Fibroblast of skin of left quadriceps (primary cell): ENCODE results near the gene LBHD1.
"Not testable (repeated sequence)": the region's sequence is repeated elsewhere in the genome, so short reads cannot be mapped to it uniquely, and the experiment has no call there.

Experiments
- DNase-seq, 2 experiments: peaks; one replicate each; pipeline ENCODE4 v3.0.0-alpha.2; 2013; ENCODE audit warnings: low read depth in 2 of 2

The LBHD1 gene

GRCh38 chr11:62664405-62665074, 7.5 kb downstream of the LBHD1 start:
- no peak for DNase-seq

GRCh38 chr11:62656796-62657429, 15.2 kb downstream of the LBHD1 start:
- no peak for DNase-seq

GRCh38 chr11:62654297-62654696, 17.8 kb downstream of the LBHD1 start:
- no peak for DNase-seq

- DNase-seq = no peak
These were observed 19.7 kb downstream of the LBHD1 start for GRCh38 chr11:62652161-62653006.

- not testable (repeated sequence) for DNase-seq
These were observed 21.8 kb downstream of the LBHD1 start for GRCh38 chr11:62650283-62650682.

- no peak for DNase-seq
These were observed 22.6 kb downstream of the LBHD1 start for GRCh38 chr11:62649486-62649885.

- no peak for DNase-seq
These were observed 23.1 kb downstream of the LBHD1 start for GRCh38 chr11:62648967-62649364.

GRCh38 chr11:62648185-62648966, 23.7 kb downstream of the LBHD1 start:
- no peak for DNase-seq

- DNase-seq = no peak
These were observed 24.5 kb downstream of the LBHD1 start for GRCh38 chr11:62647609-62648005.

- DNase-seq = no peak
These were observed 25.1 kb downstream of the LBHD1 start for GRCh38 chr11:62646825-62647608.

GRCh38 chr11:62645946-62646824, 25.9 kb downstream of the LBHD1 start, which contains the start of gene GANAB:
Gene GANAB (minus strand): TSS chr11:62646613. CDS start chr11:62646599, 14 bp downstream.
- peak; percentile 94 to 95 for DNase-seq

GRCh38 chr11:62645671-62645945, 26.5 kb downstream of the LBHD1 start:
- no peak for DNase-seq

- DNase-seq = no peak
These were observed 27.8 kb downstream of the LBHD1 start for GRCh38 chr11:62644220-62644619.

- DNase-seq = no peak
These were observed 39.6 kb downstream of the LBHD1 start for GRCh38 chr11:62632492-62632891.

- DNase-seq = no peak
These were observed 44.4 kb downstream of the LBHD1 start for GRCh38 chr11:62627713-62628112.

GRCh38 chr11:62622476-62623089, 49.5 kb downstream of the LBHD1 start:
- DNase-seq = no peak

GRCh38 chr11:62621567-62622470, 50.2 kb downstream of the LBHD1 start, which contains the start of gene B3GAT3:
Gene B3GAT3 (minus strand): TSS chr11:62621986. CDS start chr11:62621947, 39 bp downstream.
- DNase-seq = peak; percentile 86 to 88

GRCh38 chr11:62621027-62621566, 51.0 kb downstream of the LBHD1 start:
- DNase-seq = no peak
